ENCODE measurements around the gene ECE1.

GRCh38 chr1:21293537-21294265, 3.4 kb upstream of the ECE1 start:
- TF ChIP-seq CTCF (IDR thresholded peaks at IDR 0.05; ENCODE audit: insufficient read depth, low read length, poor library complexity, severe bottlenecking) (no peak), EZH2phosphoT487 (conservative IDR thresholded peaks at IDR 0.05; ENCODE audit: low read length) (no peak)

Data from SU-DHL-6 (cell line).